Jurkat, Clone E6-1 (cell line): ENCODE data around the gene PTGR2.
A peak's percentile ranks its signal among the peaks of the same experiment; 100 is the strongest.
"Not testable (repeated sequence)": the region's sequence is repeated elsewhere in the genome, so short reads cannot be mapped to it uniquely, and the experiment has no call there.

ENCODE experiments used
- DNase-seq: peaks from one replicate; pipeline ENCODE4 v3.0.0-alpha.2; 2011; ENCODE audit warnings: low read depth, low spot score
- H3K4me3 ChIP-seq: 2 replicates; pipeline ENCODE4 v1.5.1; 2011; ENCODE audit warnings: mild to moderate bottlenecking, low read length, control low read depth, moderate library complexity

PTGR2 gene

DNA sequence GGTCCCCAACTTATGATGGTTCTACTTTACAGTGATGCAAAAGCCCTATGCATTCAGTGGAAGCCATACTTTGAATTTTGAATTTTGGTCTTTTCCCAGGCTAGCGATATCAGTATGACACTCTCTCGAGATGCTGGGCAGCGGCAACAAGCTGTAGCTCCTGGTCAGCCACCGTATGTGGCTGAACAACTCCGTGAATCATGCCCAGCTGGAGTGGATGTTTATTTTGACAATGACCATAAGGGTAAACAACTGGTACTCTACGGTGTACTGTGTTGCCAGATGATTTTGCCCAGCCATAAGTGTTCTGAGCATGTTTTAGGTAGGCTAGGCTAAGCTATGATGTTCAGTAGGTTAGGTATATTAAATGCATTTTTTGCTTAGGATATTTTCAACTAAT, 26.8 kb downstream of the PTGR2 start:
- H3K4me3 ChIP-seq = no peak overlapping the region
- DNase-seq = no peak

DNA sequence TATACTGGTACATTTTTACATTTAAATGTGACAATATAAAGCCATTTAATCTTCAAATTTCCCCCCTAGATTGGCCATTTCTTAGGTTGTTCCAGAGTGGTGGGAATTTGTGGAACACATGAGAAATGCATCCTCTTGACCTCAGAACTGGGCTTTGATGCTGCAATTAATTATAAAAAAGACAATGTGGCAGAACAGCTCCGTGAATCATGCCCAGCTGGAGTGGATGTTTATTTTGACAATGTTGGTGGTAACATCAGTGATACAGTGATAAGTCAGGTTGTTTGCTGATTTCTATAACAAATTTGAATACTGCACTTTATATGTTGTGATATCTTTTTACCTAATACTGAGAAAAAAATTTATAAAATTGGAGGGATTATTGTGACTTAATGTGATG, 27.4 kb downstream of the PTGR2 start:
- no peak for DNase-seq
- no peak overlapping the region for H3K4me3 ChIP-seq

GRCh38 chr14:73884438-73885190, 33.0 kb downstream of the PTGR2 start:
- DNase-seq = no peak
- H3K4me3 ChIP-seq = no peak overlapping the region

- peak within 1 kb of the TSS; percentile 90 for H3K4me3 ChIP-seq
These were observed 35.1 kb downstream of the PTGR2 start, which contains the start of gene ZNF410 for GRCh38 chr14:73886449-73887317. Gene ZNF410, plus strand, starts transcription at chr14:73886859. Its CDS starts 5,317 bp downstream, at chr14:73892176.

DNA sequence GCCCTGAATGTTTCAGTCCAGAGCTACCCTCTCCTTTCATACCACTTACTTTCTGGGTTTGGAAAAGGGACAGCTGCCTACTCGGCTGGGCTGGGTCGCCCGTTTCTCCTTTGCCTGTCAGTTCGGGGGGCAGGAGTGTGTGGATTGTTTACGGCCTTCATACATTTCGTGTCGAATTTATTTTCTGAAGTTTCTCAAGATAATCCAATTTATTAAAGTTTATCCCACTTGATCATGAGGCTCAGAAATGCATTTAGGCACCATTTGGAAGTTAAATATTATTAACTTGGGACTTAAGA, 35.6 kb downstream of the PTGR2 start:
- DNase-seq = no peak
- peak overlapping the region; percentile 90 for H3K4me3 ChIP-seq

More at GRCh38 chr14:73886449-73887317, 35.1 kb downstream of the PTGR2 start, which contains the start of gene ZNF410:
- DNase-seq = peak; percentile 77

- no peak for DNase-seq
These were observed 36.2 kb downstream of the PTGR2 start for GRCh38 chr14:73887694-73888459.

GRCh38 chr14:73888460-73888725, 36.8 kb downstream of the PTGR2 start:
- no peak overlapping the region for H3K4me3 ChIP-seq
- DNase-seq = no peak

More at GRCh38 chr14:73887694-73888459, 36.2 kb downstream of the PTGR2 start:
- H3K4me3 ChIP-seq = peak overlapping the region; percentile 90

DNA sequence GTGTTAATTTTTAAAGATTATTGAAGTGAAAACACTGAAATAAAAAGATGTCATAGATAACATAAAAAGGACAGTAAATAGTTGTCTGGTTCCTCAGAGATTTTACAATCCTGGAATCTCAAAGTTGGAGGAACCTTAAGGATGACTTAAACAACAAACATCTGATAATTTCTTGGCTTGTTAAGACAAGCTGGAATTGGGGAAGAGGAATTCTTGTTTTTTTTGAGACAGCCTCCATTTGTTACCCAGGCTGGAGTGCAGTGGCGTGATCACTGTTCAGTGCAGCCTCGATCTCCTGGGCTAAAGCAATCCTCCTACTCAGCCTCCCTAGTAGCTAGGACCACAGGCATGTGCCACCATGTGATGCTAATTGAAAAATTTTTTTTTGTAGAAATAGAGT, 37.3 kb downstream of the PTGR2 start:
- no peak overlapping the region for H3K4me3 ChIP-seq
- no peak for DNase-seq

DNA sequence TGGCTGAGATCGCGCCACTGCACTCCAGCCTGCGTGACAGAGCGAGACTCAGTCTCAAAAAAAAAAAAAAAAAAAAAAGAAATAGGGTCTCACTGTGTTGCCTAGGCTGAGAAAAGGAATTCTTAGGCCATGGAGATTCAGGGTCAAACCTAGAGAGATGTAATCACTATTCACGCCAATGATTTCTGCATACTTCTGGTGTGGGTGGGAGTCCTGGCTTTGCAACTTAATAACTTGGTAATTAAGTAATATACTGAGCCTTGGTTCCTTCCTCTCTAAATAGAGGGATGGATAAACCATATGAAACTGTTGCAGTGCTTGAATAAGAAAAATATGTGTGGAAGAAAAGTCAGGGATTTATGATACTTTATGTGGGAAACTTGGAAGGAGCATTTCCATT, 37.7 kb downstream of the PTGR2 start:
- DNase-seq = no peak

DNA sequence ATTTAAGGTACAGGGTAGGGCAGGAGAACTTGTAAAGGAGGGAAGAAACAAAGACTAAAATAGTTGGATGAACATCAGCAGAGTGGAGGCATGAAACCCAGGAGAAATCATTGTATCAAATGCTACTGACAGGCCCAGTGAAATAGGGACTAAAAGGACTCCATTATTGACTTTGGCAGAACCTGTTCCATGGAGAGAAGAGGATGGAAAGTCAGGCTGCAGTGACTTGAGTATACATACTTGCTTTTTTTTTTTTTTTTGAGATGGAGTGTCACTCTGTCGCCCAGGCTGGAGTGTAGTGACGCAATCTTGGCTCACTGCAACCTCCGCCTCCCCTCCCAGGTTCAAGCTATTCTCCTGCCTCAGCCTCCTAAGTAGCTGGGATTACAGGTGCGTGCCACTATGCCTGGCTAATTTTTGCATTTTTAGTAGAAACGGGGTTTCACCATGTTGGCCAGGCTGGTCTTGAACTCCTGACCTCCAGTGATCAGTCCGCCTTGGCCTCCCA, 42.6 kb downstream of the PTGR2 start:
- not testable (repeated sequence) for DNase-seq, H3K4me3 ChIP-seq

More for the DNA sequence above, 37.7 kb downstream of the PTGR2 start:
- no peak overlapping the region for H3K4me3 ChIP-seq

DNA sequence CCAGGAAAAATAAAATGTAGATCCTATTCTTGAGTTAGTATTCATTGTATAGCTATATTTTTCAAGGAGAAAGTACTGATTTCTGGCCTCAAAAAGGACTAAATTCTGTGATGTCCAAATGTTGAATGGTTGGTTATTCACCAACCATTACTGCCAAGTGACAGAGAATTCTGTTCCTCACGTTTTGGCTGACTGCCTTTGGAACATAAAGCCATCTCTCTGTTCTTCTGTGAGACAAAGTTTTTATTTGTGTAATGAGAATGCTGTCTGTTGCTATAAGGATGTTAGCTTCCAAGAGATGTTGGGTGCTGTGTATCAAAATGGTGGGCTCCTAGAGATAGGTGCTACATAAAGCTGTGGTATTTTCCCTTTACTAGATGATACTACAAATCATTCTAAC, 44.3 kb downstream of the PTGR2 start:
- no peak overlapping the region for H3K4me3 ChIP-seq
- DNase-seq = no peak

- H3K4me3 ChIP-seq = no peak overlapping the region
- DNase-seq = no peak
These were observed 44.9 kb downstream of the PTGR2 start for GRCh38 chr14:73896521-73896920.

- no peak overlapping the region for H3K4me3 ChIP-seq
- DNase-seq = no peak
These were observed 51.4 kb downstream of the PTGR2 start for GRCh38 chr14:73903028-73903427.

GRCh38 chr14:73909681-73910080, 58.0 kb downstream of the PTGR2 start:
- H3K4me3 ChIP-seq = no peak overlapping the region
- no peak for DNase-seq

DNA sequence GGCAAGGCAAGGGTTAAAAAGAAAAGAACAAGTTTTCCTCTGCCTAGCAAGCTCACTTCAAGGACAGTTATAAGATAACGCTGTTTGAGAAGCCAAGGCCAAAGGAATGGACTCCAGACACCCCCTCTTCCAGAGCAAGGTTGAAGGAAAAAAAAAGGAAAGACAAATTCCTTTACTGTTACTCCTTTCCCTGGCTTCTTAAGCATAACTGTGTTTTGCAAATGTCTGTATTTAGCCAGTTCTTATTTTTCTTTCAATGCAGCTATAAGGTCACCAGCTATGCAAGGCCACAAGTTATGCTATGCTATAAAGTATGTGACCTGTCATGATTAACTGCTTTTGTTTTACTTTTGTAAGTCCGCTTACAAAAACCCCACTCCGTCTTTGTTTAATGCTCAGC, 61.6 kb downstream of the PTGR2 start:
- DNase-seq = no peak
- no peak overlapping the region for H3K4me3 ChIP-seq

GRCh38 chr14:73916324-73916723, 64.7 kb downstream of the PTGR2 start:
- no peak overlapping the region for H3K4me3 ChIP-seq
- DNase-seq = no peak

- not testable (repeated sequence) for DNase-seq, H3K4me3 ChIP-seq
These were observed 67.8 kb downstream of the PTGR2 start for GRCh38 chr14:73919457-73919856.

- no peak overlapping the region for H3K4me3 ChIP-seq
- DNase-seq = no peak
These were observed 72.7 kb downstream of the PTGR2 start for GRCh38 chr14:73924337-73924736.
